ENCODE results near the gene IRF7.

IRF7 gene

DNA sequence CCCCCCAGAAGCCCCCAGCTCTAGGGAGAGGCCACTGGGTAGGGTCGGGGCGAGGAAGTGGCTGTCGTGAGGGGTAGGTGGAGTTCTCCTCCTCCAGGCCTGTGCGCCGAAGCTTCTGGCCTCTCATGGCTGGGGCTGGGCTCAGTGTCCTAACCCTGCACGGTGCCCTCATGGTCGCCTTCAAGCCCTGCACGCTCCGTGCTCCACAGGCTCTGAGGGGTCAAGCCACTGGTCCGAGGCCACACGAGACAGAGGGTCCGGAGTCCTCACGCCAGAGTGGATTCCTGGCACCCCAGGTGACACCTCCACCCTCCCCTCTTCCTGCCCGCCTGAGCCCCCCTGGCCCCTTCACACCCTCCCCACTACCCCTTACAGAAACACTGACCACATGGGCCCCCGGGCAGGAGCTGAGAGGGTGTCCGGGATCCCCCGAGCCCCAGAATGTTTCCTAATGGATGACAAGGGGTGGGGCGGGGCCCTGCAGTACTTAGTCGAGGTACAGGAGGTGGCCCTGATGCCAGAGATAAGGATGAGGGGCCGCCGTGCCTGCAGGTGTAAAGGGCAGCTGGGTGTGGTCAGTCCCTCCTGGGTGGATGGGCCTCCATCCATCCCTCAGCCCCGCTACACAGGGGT lies 10.0 kb upstream of the IRF7 start:
- Histone ChIP-seq H3K4me3 (ENCODE audit: low read depth, low read length) (no peak overlapping the region), H3K27ac (no peak overlapping the region), H3K27me3 (replicated peaks) (peaks cover 2% of the 10 kb centered on the region), H3K36me3 (replicated peaks) (no peaks in the 10 kb centered on the region)
- in situ Hi-C loops (cut with HindIII; ENCODE audit: low pct_ligation_motif_present, low sequenced_read_pairs), result no loop called here
- no peak for DNase-seq
- TF ChIP-seq, protein P1, sequence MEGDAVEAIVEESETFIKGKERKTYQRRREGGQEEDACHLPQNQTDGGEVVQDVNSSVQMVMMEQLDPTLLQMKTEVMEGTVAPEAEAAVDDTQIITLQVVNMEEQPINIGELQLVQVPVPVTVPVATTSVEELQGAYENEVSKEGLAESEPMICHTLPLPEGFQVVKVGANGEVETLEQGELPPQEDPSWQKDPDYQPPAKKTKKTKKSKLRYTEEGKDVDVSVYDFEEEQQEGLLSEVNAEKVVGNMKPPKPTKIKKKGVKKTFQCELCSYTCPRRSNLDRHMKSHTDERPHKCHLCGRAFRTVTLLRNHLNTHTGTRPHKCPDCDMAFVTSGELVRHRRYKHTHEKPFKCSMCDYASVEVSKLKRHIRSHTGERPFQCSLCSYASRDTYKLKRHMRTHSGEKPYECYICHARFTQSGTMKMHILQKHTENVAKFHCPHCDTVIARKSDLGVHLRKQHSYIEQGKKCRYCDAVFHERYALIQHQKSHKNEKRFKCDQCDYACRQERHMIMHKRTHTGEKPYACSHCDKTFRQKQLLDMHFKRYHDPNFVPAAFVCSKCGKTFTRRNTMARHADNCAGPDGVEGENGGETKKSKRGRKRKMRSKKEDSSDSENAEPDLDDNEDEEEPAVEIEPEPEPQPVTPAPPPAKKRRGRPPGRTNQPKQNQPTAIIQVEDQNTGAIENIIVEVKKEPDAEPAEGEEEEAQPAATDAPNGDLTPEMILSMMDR (IDR thresholded peaks at IDR 0.05; ENCODE audit: low read depth, low read length, missing control alignments), result no peak

DNA sequence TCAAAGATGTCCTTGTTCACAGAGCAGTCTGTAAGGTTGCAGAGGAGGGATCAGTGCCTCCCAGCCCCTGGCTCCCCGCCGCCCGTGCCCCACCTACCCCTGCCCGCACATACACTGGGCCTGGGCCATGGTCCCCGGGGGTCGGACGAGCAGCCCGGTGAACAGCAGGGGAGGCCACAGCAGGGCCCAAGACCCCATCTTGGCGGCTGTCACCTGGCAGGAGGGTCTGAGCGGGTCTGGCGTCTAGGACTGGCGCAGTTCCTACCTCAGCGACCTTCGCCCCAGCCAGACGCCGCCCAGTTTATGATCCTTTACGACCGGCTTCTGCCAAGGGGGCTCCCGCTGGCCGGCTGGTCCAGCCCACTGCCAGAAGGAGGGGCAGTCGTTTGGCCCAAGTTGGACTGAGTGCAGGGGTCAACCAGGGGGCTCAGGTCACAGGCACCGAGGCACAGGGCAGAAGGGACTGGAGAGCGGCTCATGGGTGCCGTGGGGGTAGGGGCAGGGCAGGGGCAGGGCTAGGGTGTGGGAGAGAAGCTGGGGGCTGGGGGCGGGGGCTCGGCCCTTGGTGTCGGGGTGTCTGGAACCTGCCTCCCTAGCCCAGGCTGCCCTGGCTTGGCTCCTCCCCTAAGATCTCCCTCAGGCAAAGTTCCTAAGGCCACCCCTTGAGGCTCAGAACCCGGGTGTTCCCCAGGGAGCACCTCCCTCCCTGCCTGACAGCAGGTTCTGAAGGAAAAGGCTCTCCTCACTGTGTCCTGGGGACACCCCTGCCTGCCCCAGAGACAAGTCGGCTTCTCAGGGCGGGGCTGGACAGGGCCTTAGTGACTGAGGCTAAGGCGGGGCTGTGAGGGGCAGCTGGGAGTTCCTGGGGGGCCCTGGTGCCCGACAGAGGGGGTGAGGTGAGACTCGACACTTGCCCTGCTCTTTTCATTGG lies 9.2 kb upstream of the IRF7 start, which contains the start of gene CDHR5:
Gene CDHR5 (minus strand): TSS at position 251 of the 931 bp plus-strand sequence. CDS start 53 bp downstream, at position 198.
- Histone ChIP-seq H3K36me3 (replicated peaks) (no peaks in the 10 kb centered on the region), H3K27ac (no peak within 1 kb of the TSS), H3K27me3 (replicated peaks) (peaks cover 2% of the 10 kb centered on the region), H3K4me3 (ENCODE audit: low read depth, low read length) (no peak within 1 kb of the TSS)
- DNase-seq, result no peak
- in situ Hi-C loops (cut with HindIII; ENCODE audit: low pct_ligation_motif_present, low sequenced_read_pairs), result no loop called here
- TF ChIP-seq, protein P1 (IDR thresholded peaks at IDR 0.05; ENCODE audit: low read depth, low read length, missing control alignments), result no peak

DNA sequence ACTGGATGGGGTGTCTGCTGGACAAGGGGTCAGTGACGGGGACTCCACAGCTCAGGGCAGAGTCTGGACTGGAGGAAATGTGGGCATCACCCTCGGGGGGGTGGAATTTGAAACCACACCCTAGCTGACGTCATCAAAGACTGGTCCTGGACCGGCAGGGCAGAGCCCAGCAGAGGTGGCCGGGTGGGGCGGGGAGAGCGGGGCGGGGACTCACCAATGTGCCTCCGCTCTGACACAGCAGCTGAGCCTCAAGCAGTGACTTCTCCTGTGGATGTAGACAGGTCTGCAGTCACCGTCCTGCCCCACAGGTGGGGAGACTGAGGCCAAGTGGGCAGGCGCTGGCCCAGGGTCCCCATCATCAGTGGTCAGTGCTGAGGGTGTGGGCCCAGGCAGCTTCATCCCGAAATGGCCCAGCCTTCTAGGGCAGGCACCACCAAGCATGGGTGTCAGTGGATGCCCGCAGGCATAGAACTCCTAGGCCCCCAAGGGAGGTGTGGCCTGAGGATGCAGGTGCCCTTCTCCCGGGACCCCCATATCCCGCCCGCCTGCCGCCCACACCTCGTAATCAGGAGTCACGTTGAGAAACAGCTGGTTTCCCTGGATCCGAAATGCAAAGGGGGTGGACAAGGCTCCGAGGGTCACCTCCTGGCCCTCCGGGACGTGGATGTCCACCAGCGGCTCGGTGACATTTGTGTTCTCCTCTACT lies 8.4 kb upstream of the IRF7 start:
- DNase-seq, result no peak
- TF ChIP-seq, protein P1 (IDR thresholded peaks at IDR 0.05; ENCODE audit: low read depth, low read length, missing control alignments), result no peak
- Histone ChIP-seq H3K4me3 (ENCODE audit: low read depth, low read length) (no peak overlapping the region), H3K27ac (no peak overlapping the region), H3K27me3 (replicated peaks) (peaks cover 2% of the 10 kb centered on the region), H3K36me3 (replicated peaks) (no peaks in the 10 kb centered on the region)
- in situ Hi-C loops (cut with HindIII; ENCODE audit: low pct_ligation_motif_present, low sequenced_read_pairs), result no loop called here

DNA sequence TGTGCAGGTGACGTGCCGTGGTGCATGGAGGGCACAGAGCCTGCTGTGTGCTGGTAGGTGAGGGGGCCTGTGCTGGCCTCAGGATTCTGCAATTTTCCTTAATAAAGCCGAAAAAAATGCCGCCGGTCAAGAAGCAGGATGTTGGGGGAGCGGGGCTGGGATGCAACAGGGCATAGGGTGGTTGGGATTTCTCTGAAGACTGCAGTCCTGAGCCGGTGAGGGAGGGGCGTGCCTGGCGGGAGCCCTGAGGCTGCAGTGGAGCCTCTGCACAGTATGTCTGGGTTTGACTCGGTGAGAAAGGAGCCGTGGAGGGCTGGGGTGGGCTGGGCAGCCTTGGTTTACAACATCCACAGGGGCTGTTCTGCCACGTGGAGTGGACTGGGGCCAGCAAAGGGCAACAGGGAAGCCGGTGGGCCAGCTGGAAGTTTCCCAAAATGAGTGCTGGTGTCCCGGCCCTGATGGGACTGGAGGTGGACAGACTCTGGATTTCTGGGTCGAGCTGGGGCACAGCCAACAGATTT lies 7.7 kb upstream of the IRF7 start:
- in situ Hi-C loops (cut with HindIII; ENCODE audit: low pct_ligation_motif_present, low sequenced_read_pairs), result no loop called here
- no peak overlapping the region for H3K27ac ChIP-seq
- H3K27me3 ChIP-seq (replicated peaks), result peaks cover 2% of the 10 kb centered on the region
- no peak for DNase-seq
- H3K36me3 ChIP-seq (replicated peaks), result no peaks in the 10 kb centered on the region
- no peak overlapping the region for H3K4me3 ChIP-seq (ENCODE audit: low read depth, low read length)
- TF ChIP-seq, protein P1 (IDR thresholded peaks at IDR 0.05; ENCODE audit: low read depth, low read length, missing control alignments), result no peak

DNA sequence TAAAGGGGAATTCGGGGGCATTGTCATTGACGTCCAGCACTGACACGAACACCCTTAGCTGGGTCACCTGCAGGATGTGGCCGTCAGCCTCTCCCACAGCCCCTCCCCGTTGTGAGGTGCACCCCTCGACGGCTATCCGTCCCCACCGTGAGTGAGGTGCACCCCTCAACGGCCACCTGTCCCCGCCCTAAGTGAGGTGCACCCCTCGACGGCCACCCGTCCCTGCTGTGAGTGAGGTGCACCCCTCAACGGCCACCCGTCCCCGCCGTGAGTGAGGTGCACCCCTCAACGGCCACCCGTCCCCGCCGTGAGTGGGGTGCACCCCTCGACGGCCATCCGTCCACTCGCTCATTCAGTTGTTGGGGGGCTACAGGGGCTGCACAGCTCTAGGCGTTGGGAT lies 6.1 kb upstream of the IRF7 start:
- no peak for DNase-seq
- TF ChIP-seq, protein P1 (IDR thresholded peaks at IDR 0.05; ENCODE audit: low read depth, low read length, missing control alignments), result no peak
- Histone ChIP-seq H3K4me3 (ENCODE audit: low read depth, low read length) (no peak overlapping the region), H3K27ac (no peak overlapping the region), H3K36me3 (replicated peaks) (peaks cover 3% of the 10 kb centered on the region), H3K27me3 (replicated peaks) (peaks cover 2% of the 10 kb centered on the region)
- in situ Hi-C loops (cut with HindIII; ENCODE audit: low pct_ligation_motif_present, low sequenced_read_pairs), result no loop called here

All from brain microvascular endothelial cell (primary cell).